ENCODE data around the gene CAPG. TPM values are rescaled to one million over a fixed set of nuclear protein-coding genes. Genes with fewer than 3 reads are reported as not detected.

The CAPG gene
- total RNA-seq, 1 donor from 2014 or later, result 61.1 TPM

GRCh38 chr2:85394976-85395375 lies 15.2 kb downstream of the CAPG start:
- Mint-ChIP-seq H3K4me3 (no peak overlapping the region), H3K27me3 (no peaks in the 10 kb centered on the region), H3K27ac (no peak overlapping the region), H3K36me3 (peaks cover 4% of the 10 kb centered on the region), H3K4me1 (ENCODE audit: unreplicated experiment) (peaks cover 16% of the 10 kb centered on the region), H3K9me3 (no peaks in the 10 kb centered on the region)
- no peak for TF ChIP-seq CTCF (conservative IDR thresholded peaks at IDR 0.05)
- DNase-seq (ENCODE audit: extremely low spot score, unreplicated experiment), result no peak

GRCh38 chr2:85394261-85394681 lies 15.9 kb downstream of the CAPG start:
- no peak for DNase-seq (ENCODE audit: extremely low spot score, unreplicated experiment)
- TF ChIP-seq CTCF (conservative IDR thresholded peaks at IDR 0.05), result no peak
- no peaks in the 10 kb centered on the region for H3K9me3 Mint-ChIP-seq
- peaks cover 3% of the 10 kb centered on the region for H3K36me3 Mint-ChIP-seq
- no peaks in the 10 kb centered on the region for H3K27me3 Mint-ChIP-seq
- H3K27ac Mint-ChIP-seq, result peak overlapping the region; percentile 45
- H3K4me3 Mint-ChIP-seq, result no peak overlapping the region
- peaks cover 16% of the 10 kb centered on the region for H3K4me1 Mint-ChIP-seq (ENCODE audit: unreplicated experiment)

- Mint-ChIP-seq H3K4me1 (ENCODE audit: unreplicated experiment) (peaks cover 16% of the 10 kb centered on the region), H3K9me3 (no peaks in the 10 kb centered on the region), H3K4me3 (no peak overlapping the region), H3K27me3 (no peaks in the 10 kb centered on the region), H3K27ac (peak overlapping the region; percentile 45), H3K36me3 (peaks cover 3% of the 10 kb centered on the region)
- no peak for DNase-seq (ENCODE audit: extremely low spot score, unreplicated experiment)
- no peak for TF ChIP-seq CTCF (conservative IDR thresholded peaks at IDR 0.05)
Measured at GRCh38 chr2:85393836-85394235, 16.3 kb downstream of the CAPG start.

- Mint-ChIP-seq H3K27me3 (no peaks in the 10 kb centered on the region), H3K36me3 (peaks cover 7% of the 10 kb centered on the region), H3K4me3 (no peak overlapping the region), H3K27ac (no peak overlapping the region), H3K4me1 (ENCODE audit: unreplicated experiment) (peaks cover 5% of the 10 kb centered on the region), H3K9me3 (no peaks in the 10 kb centered on the region)
- peak; percentile 71 for TF ChIP-seq CTCF (conservative IDR thresholded peaks at IDR 0.05)
- DNase-seq (ENCODE audit: extremely low spot score, unreplicated experiment), result no peak
Measured at GRCh38 chr2:85390941-85391669, 19.1 kb downstream of the CAPG start.

GRCh38 chr2:85388878-85389538 lies 21.2 kb downstream of the CAPG start:
- no peaks in the 10 kb centered on the region for H3K27me3 Mint-ChIP-seq
- DNase-seq (ENCODE audit: extremely low spot score, unreplicated experiment), result no peak
- TF ChIP-seq CTCF (conservative IDR thresholded peaks at IDR 0.05), result no peak
- H3K4me3 Mint-ChIP-seq, result no peak overlapping the region
- H3K27ac Mint-ChIP-seq, result no peak overlapping the region
- H3K4me1 Mint-ChIP-seq (ENCODE audit: unreplicated experiment), result peaks cover 3% of the 10 kb centered on the region
- H3K9me3 Mint-ChIP-seq, result no peaks in the 10 kb centered on the region
- H3K36me3 Mint-ChIP-seq, result peaks cover 13% of the 10 kb centered on the region

Data from type B pancreatic cell (in vitro differentiated cells).